Measurements from ENCODE around the gene MSS51. TPM values are rescaled to one million over a fixed set of nuclear protein-coding genes. Genes with fewer than 3 reads are reported as not detected.

Gene MSS51
- total RNA-seq, 2 donors from 2014 or later, result 3.9 to 4.0 TPM

DNA sequence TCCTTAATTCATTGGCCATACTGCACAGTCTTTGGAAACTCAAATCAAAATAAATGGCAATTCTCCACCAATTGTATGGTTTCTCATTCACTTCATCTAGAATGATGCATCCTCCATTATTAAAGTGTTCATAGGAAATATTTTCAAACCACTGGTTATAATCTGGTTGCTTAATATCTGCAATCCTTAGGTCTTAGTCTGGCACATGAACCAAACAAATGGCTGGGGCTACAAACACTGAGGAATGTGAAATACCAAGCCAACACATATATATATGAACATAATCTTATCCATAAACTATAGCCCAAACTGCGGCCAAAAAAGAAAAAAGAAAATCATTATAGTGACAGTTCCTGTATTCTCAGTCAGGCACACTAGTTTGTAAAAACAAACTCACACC lies 5.7 kb upstream of the MSS51 start:
- Mint-ChIP-seq H3K4me3 (no peak overlapping the region), H3K4me1 (peaks cover 7% of the 10 kb centered on the region), H3K36me3 (ENCODE audit: low read depth) (peaks cover 12% of the 10 kb centered on the region), H3K27ac (no peak overlapping the region), H3K9me3 (no peaks in the 10 kb centered on the region), H3K27me3 (ENCODE audit: insufficient read depth) (no peaks in the 10 kb centered on the region)
- Histone ChIP-seq H3K4me1 (ENCODE audit: control insufficient read depth, insufficient read depth, low read length) (peaks cover 2% of the 10 kb centered on the region), H3K9me3 (ENCODE audit: control insufficient read depth, low read length) (no peaks in the 10 kb centered on the region), H3K36me3 (ENCODE audit: control insufficient read depth, insufficient read depth, low read length) (peaks cover 57% of the 10 kb centered on the region), H3K9ac (ENCODE audit: extremely low read depth, low read length, poor library complexity, severe bottlenecking) (no peak overlapping the region), H3K27ac (ENCODE audit: low read depth, low read length) (no peak overlapping the region), H3K27me3 (ENCODE audit: control insufficient read depth, insufficient read depth, low read length, poor library complexity, severe bottlenecking) (no peaks in the 10 kb centered on the region), H3K4me3 (ENCODE audit: low read length) (no peak overlapping the region)
- DNase-seq, result no peak
- TF ChIP-seq, protein P1, sequence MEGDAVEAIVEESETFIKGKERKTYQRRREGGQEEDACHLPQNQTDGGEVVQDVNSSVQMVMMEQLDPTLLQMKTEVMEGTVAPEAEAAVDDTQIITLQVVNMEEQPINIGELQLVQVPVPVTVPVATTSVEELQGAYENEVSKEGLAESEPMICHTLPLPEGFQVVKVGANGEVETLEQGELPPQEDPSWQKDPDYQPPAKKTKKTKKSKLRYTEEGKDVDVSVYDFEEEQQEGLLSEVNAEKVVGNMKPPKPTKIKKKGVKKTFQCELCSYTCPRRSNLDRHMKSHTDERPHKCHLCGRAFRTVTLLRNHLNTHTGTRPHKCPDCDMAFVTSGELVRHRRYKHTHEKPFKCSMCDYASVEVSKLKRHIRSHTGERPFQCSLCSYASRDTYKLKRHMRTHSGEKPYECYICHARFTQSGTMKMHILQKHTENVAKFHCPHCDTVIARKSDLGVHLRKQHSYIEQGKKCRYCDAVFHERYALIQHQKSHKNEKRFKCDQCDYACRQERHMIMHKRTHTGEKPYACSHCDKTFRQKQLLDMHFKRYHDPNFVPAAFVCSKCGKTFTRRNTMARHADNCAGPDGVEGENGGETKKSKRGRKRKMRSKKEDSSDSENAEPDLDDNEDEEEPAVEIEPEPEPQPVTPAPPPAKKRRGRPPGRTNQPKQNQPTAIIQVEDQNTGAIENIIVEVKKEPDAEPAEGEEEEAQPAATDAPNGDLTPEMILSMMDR (conservative IDR thresholded peaks at IDR 0.05), result no peak
- 100% methylated on average over 1 of the region's 1 CpG; no CpG with 5 or more reads in 1 of the 2 experiments for WGBS, 2 experiments (ENCODE audit: insufficient coverage in 1 of 2, insufficient read length in 1 of 2)

DNA sequence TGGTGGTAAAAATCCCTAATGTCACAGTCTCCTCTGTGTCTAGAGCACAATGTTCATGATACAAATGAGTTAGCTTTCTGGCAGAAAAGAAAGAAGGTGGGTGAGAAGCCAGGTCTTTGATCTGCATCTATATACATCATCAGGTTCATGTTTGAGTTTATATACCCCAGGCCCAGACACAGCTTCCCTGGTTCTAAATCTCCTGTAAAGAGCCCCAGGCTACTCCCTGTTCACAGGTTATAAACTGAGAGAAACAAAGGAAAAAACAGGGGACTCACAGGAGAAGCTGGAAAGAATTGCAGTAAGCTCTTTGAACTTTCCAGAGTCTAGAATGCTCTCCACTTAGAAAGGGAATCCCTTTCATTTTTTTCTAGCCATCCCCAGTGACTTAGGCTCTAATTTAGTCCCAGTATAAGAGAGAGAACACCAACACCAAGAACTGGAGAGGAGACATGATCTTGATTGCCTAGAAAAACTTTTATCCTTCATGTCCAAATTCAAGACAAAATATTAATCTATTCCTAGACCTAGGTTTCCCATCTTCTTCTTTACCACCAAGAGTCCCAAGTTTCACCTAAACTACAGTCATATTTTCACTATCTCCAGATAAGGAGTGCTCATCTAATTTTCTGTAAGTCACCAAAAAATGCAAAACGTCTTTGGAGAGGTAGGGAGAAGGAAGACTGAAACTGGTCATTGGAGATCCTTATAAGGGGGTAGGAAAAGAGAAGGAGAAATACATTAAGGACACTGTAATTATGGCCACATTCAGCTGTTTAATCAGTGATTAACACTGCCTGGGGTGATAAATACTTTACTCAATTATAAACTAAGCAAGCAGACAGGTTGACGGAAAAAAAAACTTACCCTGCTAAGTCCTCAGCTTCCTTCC lies 469 bp downstream of the MSS51 start:
- DNase-seq, result no peak
- Mint-ChIP-seq H3K9me3 (no peaks in the 10 kb centered on the region), H3K36me3 (ENCODE audit: low read depth) (peaks cover 16% of the 10 kb centered on the region), H3K27ac (no peak overlapping the region), H3K4me3 (no peak overlapping the region), H3K4me1 (peaks cover 22% of the 10 kb centered on the region), H3K27me3 (ENCODE audit: insufficient read depth) (no peaks in the 10 kb centered on the region)
- H3K9me3 ChIP-seq (ENCODE audit: control insufficient read depth, low read length), result peaks cover 6% of the 10 kb centered on the region
- peaks cover 10% of the 10 kb centered on the region for H3K4me1 ChIP-seq (ENCODE audit: control insufficient read depth, insufficient read depth, low read length)
- 84 to 88% methylated on average over 1 to 2 of the region's 2 CpGs for WGBS, 2 experiments (ENCODE audit: insufficient coverage in 1 of 2, insufficient read length in 1 of 2)
- H3K27ac ChIP-seq (ENCODE audit: low read depth, low read length), result no peak overlapping the region
- TF ChIP-seq, protein P1 (conservative IDR thresholded peaks at IDR 0.05), result no peak
- H3K27me3 ChIP-seq (ENCODE audit: control insufficient read depth, insufficient read depth, low read length, poor library complexity, severe bottlenecking), result no peaks in the 10 kb centered on the region
- H3K4me3 ChIP-seq (ENCODE audit: low read length), result no peak overlapping the region
- H3K36me3 ChIP-seq (ENCODE audit: control insufficient read depth, insufficient read depth, low read length), result peaks cover 43% of the 10 kb centered on the region
- H3K9ac ChIP-seq (ENCODE audit: extremely low read depth, low read length, poor library complexity, severe bottlenecking), result no peak overlapping the region

DNA sequence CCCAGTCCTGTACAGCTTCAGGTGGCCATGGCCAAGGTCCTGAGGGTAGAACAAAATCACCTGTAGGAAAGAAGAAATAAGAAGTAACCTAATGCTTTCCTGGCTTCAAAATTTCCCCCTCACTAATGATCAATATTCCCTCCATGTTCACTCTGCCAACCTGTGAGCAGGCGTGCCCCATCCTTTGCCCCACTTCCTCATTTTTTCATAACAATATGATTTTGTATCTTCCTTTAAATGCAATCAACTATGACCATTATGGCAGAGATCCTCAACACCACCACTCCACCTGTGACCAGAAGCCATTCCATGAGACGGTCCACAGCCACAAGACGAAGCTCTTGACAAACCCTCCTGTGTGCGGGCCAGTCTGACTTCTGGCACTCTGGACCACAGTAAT lies 7.0 kb downstream of the MSS51 start:
- no peaks in the 10 kb centered on the region for H3K4me1 Mint-ChIP-seq
- peaks cover 55% of the 10 kb centered on the region for H3K36me3 Mint-ChIP-seq (ENCODE audit: low read depth)
- no peaks in the 10 kb centered on the region for H3K27me3 ChIP-seq (ENCODE audit: control insufficient read depth, insufficient read depth, low read length, poor library complexity, severe bottlenecking)
- no peak overlapping the region for H3K9ac ChIP-seq (ENCODE audit: extremely low read depth, low read length, poor library complexity, severe bottlenecking)
- H3K27ac ChIP-seq (ENCODE audit: low read depth, low read length), result no peak overlapping the region
- no peak overlapping the region for H3K4me3 Mint-ChIP-seq
- H3K36me3 ChIP-seq (ENCODE audit: control insufficient read depth, insufficient read depth, low read length), result peaks cover 75% of the 10 kb centered on the region
- no peak overlapping the region for H3K27ac Mint-ChIP-seq
- 97% methylated on average over 4 of the region's 4 CpGs; no CpG with 5 or more reads in 1 of the 2 experiments for WGBS, 2 experiments (ENCODE audit: insufficient coverage in 1 of 2, insufficient read length in 1 of 2)
- H3K4me3 ChIP-seq (ENCODE audit: low read length), result no peak overlapping the region
- peaks cover 6% of the 10 kb centered on the region for H3K9me3 ChIP-seq (ENCODE audit: control insufficient read depth, low read length)
- H3K27me3 Mint-ChIP-seq (ENCODE audit: insufficient read depth), result no peaks in the 10 kb centered on the region
- no peaks in the 10 kb centered on the region for H3K9me3 Mint-ChIP-seq
- TF ChIP-seq, protein P1 (conservative IDR thresholded peaks at IDR 0.05), result no peak
- H3K4me1 ChIP-seq (ENCODE audit: control insufficient read depth, insufficient read depth, low read length), result no peaks in the 10 kb centered on the region
- DNase-seq, result no peak

All from endodermal cell (in vitro differentiated cells).